ENCODE results near the gene EPRS1.
"Not testable (repeated sequence)": the region's sequence is repeated elsewhere in the genome, so short reads cannot be mapped to it uniquely, and the experiment has no call there.

Gene EPRS1

DNA sequence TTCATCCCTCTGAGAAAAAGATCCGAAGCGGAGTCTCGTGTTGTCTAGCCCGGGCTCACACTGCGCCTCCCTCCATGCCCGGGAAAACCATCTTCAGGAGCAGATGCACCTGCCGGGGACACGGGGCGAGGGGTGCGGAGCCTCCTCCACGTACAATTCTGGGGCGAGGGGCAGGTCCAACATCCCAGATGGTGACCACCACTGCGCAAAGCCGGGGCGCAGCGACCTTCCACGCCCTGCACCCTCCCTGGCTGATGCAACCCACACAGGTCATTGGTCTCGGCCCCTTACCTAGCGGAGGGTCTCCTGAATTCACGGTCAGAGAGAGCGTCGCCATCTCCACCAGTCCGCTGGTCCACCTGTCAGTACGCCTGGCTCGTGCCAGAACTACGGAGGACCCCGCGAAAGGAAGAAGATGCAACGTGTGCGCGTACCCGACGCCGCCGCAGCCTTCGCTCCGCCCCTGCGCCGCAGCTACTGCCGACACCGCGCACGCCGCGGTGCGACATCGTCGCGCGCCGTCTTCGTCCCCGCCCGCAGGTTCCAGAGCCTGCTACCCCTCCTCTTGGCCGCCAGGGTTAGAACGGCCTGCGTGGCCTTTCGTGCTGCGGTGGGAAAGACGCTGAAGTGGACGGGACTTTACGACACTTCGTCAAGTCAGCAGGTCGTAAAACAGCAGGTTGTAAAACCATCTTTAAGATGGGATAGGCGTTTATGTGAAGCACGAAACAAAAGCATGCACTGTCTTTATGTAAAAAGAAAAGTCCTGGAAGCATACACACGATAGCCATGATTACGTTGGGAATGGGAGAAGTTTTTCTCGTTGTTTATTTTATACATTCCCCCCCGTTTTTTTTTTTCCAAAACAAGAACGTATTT is at the start of gene EPRS1:
EPRS1 (minus strand) TSS at position 454 of the 879 bp plus-strand sequence; CDS start at position 337, 117 bp downstream.
- peak within 1 kb of the TSS; percentile 95 for H3K27ac ChIP-seq

DNA sequence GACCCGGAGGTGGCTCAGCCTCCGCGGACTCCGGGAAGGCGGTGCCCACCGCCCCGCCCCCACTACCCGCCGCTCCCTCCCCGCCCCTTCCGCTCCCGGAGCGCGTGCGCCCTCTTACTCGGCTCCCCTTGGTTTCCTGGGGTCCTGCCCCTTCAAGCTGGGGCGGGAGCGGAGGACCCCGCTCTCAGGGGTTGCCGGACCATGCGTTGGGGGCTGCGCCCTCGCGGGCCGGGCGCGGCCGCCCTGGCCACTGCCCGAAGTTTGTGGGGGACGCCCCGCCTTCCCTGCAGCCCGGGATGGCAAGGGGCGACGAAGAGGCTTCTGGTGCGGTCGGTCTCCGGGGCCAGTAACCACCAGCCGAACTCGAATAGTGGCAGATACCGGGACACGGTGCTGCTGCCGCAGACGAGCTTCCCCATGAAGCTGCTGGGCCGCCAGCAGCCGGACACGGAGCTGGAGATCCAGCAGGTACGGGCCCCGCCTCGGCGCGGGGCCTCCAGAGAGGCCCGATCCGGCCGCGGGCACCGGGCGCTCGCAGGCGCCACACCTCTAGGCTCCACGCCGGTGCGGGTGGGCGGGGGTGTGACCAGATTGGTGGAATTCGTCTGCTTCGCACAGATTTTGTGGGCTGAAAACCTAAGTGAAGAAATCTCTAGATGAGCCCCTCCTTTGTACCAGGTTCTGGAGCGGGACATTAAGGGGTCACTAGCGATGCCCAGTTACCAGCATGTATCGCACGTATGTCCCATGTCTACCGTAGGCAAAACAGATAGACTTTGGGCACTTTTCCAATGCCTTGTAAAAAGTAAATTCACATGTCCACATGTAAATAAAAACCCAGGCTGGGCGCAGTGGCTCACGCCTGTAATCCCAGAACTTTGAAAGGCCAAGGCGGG is 48.0 kb upstream of the EPRS1 start, which contains the start of gene IARS2:
IARS2 (plus strand) TSS at position 117 of the 896 bp plus-strand sequence; CDS start at position 202, 85 bp downstream.
- TF ChIP-seq, protein P1, sequence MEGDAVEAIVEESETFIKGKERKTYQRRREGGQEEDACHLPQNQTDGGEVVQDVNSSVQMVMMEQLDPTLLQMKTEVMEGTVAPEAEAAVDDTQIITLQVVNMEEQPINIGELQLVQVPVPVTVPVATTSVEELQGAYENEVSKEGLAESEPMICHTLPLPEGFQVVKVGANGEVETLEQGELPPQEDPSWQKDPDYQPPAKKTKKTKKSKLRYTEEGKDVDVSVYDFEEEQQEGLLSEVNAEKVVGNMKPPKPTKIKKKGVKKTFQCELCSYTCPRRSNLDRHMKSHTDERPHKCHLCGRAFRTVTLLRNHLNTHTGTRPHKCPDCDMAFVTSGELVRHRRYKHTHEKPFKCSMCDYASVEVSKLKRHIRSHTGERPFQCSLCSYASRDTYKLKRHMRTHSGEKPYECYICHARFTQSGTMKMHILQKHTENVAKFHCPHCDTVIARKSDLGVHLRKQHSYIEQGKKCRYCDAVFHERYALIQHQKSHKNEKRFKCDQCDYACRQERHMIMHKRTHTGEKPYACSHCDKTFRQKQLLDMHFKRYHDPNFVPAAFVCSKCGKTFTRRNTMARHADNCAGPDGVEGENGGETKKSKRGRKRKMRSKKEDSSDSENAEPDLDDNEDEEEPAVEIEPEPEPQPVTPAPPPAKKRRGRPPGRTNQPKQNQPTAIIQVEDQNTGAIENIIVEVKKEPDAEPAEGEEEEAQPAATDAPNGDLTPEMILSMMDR (conservative IDR thresholded peaks at IDR 0.05), result no peak

More for the DNA sequence above, at the start of gene EPRS1:
- TF ChIP-seq, protein P1 (conservative IDR thresholded peaks at IDR 0.05), result peak; percentile 75

GRCh38 chr1:220093361-220094015 is 47.2 kb upstream of the EPRS1 start:
- peak overlapping the region; percentile 89 for H3K27ac ChIP-seq
- TF ChIP-seq, protein P1 (conservative IDR thresholded peaks at IDR 0.05), result no peak

More for the DNA sequence above, 48.0 kb upstream of the EPRS1 start, which contains the start of gene IARS2:
- H3K27ac ChIP-seq, result peak within 1 kb of the TSS; percentile 89

GRCh38 chr1:220092694-220093093 is 46.4 kb upstream of the EPRS1 start:
- TF ChIP-seq, protein P1 (conservative IDR thresholded peaks at IDR 0.05), result no peak
- H3K27ac ChIP-seq, result no peak overlapping the region

- TF ChIP-seq, protein P1 (conservative IDR thresholded peaks at IDR 0.05), result no peak; the same call in 1 of the 2 replicates
- H3K27ac ChIP-seq, result peak within 1 kb of the TSS; percentile 75
Observed at GRCh38 chr1:220089650-220090556, 43.6 kb upstream of the EPRS1 start, which contains the start of gene BPNT1. BPNT1 (minus strand) TSS chr1:220089788; CDS start chr1:220079846, 9,942 bp downstream.

- TF ChIP-seq, protein P1 (conservative IDR thresholded peaks at IDR 0.05), result peak; percentile 26; the same call in 1 of the 2 replicates
- H3K27ac ChIP-seq, result not testable (repeated sequence)
Observed at GRCh38 chr1:220086261-220086686, 40.0 kb upstream of the EPRS1 start.

Measured in VCaP (cell line).